ENCODE measurements around the gene ZNF619. TPM values are rescaled to one million over a fixed set of nuclear protein-coding genes. Genes with fewer than 3 reads are reported as not detected.

ZNF619 gene
- total and polyA plus RNA-seq, 8 donors, result 6.4 to 8.7 (median 7.3) TPM

- Histone ChIP-seq H3K36me3 (peaks cover 0 to 4% of the 10 kb centered on the region in 2 donors), H3K9me3 (no peaks in the 10 kb centered on the region), H3K4me3 (no peak overlapping the region), H3K4me1 (no peaks in the 10 kb centered on the region), H3K27me3 (no peaks in the 10 kb centered on the region), H3K27ac (no peak overlapping the region)
- ATAC-seq (no peak), DNase-seq (no peak)
- TF ChIP-seq, protein P1, sequence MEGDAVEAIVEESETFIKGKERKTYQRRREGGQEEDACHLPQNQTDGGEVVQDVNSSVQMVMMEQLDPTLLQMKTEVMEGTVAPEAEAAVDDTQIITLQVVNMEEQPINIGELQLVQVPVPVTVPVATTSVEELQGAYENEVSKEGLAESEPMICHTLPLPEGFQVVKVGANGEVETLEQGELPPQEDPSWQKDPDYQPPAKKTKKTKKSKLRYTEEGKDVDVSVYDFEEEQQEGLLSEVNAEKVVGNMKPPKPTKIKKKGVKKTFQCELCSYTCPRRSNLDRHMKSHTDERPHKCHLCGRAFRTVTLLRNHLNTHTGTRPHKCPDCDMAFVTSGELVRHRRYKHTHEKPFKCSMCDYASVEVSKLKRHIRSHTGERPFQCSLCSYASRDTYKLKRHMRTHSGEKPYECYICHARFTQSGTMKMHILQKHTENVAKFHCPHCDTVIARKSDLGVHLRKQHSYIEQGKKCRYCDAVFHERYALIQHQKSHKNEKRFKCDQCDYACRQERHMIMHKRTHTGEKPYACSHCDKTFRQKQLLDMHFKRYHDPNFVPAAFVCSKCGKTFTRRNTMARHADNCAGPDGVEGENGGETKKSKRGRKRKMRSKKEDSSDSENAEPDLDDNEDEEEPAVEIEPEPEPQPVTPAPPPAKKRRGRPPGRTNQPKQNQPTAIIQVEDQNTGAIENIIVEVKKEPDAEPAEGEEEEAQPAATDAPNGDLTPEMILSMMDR (IDR thresholded peaks at IDR 0.05), result no peak
- intact Hi-C loops (cut with DNase I), result no loop called here
These were observed 31.0 kb upstream of the ZNF619 start for GRCh38 chr3:40445880-40446279.

DNA sequence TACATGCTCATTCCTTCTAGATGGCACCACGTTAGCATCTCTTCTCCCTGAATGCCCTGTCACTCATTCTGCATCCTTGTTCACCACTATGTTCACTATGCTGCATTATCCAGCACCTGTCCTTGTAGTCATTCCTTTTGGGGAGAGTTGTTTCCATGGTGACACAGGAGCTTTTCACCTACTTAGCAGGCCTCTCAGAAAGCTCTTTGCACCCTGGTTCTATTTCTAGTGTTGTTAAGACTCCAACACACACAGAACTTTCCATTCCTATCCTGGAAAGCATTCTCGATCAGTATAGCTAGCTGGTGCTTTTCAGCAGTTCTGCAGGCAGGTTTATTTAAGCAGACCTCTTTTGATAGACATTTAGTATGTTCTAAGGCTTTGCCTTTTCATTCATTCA lies 26.5 kb upstream of the ZNF619 start:
- no peak overlapping the region for H3K27ac ChIP-seq
- H3K4me1 ChIP-seq, result peaks cover 6 to 22% of the 10 kb centered on the region in 2 donors
- intact Hi-C loops (cut with DNase I), result no loop called here
- H3K36me3 ChIP-seq, result no peaks in the 10 kb centered on the region
- TF ChIP-seq, protein P1 (IDR thresholded peaks at IDR 0.05), result no peak
- no peak overlapping the region for H3K4me3 ChIP-seq
- no peak for DNase-seq
- no peaks in the 10 kb centered on the region for H3K27me3 ChIP-seq
- no peaks in the 10 kb centered on the region for H3K9me3 ChIP-seq
- ATAC-seq, result no peak

DNA sequence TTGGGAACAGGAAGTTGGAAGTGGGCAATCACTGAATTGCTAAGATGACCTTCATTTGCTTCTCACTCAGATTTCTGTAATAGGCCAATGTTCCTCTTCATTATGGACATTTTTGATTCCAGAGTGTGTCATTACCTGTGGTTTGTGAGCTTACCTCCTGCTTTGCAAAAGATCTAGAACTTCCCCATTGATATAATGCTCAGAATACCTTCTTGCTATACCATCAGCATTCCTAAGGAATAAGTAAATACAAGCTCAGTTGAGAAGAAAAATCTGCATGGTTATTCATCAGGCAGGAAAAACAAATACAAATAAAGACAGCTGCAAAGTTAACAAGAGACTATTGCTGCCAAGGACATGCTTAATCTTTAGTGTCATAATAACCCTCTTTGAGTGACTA lies 25.4 kb upstream of the ZNF619 start:
- H3K4me1 ChIP-seq, result peaks cover 6 to 26% of the 10 kb centered on the region in 2 donors
- TF ChIP-seq, protein P1 (IDR thresholded peaks at IDR 0.05), result no peak
- H3K27me3 ChIP-seq, result no peaks in the 10 kb centered on the region
- no peaks in the 10 kb centered on the region for H3K36me3 ChIP-seq
- DNase-seq, result no peak
- H3K27ac ChIP-seq, result no peak overlapping the region
- no peak for ATAC-seq
- no peak overlapping the region for H3K4me3 ChIP-seq
- H3K9me3 ChIP-seq, result no peaks in the 10 kb centered on the region
- intact Hi-C loops (cut with DNase I), result no loop called here

GRCh38 chr3:40452057-40452456 lies 24.9 kb upstream of the ZNF619 start:
- Histone ChIP-seq H3K4me1 (peaks cover 6 to 29% of the 10 kb centered on the region in 2 donors), H3K27ac (peak overlapping the region; percentile 91 to 93), H3K36me3 (no peaks in the 10 kb centered on the region), H3K27me3 (no peaks in the 10 kb centered on the region), H3K9me3 (no peaks in the 10 kb centered on the region), H3K4me3 (peak overlapping the region in 1 of 2 donors; percentile 66)
- intact Hi-C loops (cut with DNase I), result no loop called here
- TF ChIP-seq, protein P1 (IDR thresholded peaks at IDR 0.05), result no peak
- ATAC-seq, result no peak
- no peak for DNase-seq

GRCh38 chr3:40452562-40452875 lies 24.4 kb upstream of the ZNF619 start:
- Histone ChIP-seq H3K27me3 (no peaks in the 10 kb centered on the region), H3K36me3 (no peaks in the 10 kb centered on the region), H3K4me3 (peak overlapping the region; percentile 57 to 66), H3K27ac (peak overlapping the region; percentile 91 to 93), H3K4me1 (peaks cover 6 to 29% of the 10 kb centered on the region in 2 donors), H3K9me3 (no peaks in the 10 kb centered on the region)
- TF ChIP-seq, protein P1 (IDR thresholded peaks at IDR 0.05), result no peak
- DNase-seq, result no peak
- peak; percentile 32 for ATAC-seq
- intact Hi-C loops (cut with DNase I), result no loop called here
